Suppressor macrophage treated with lipopolysaccharide for 4 hours (primary cell): ENCODE measurements around the gene XAGE1B.
"Not testable (repeated sequence)": the region's sequence is repeated elsewhere in the genome, so short reads cannot be mapped to it uniquely, and the experiment has no call there.

Experiments used
- DNase-seq: peaks from one replicate; pipeline ENCODE4 v3.0.0-alpha.2; 2020

XAGE1B gene, protein sequence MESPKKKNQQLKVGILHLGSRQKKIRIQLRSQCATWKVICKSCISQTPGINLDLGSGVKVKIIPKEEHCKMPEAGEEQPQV

DNA sequence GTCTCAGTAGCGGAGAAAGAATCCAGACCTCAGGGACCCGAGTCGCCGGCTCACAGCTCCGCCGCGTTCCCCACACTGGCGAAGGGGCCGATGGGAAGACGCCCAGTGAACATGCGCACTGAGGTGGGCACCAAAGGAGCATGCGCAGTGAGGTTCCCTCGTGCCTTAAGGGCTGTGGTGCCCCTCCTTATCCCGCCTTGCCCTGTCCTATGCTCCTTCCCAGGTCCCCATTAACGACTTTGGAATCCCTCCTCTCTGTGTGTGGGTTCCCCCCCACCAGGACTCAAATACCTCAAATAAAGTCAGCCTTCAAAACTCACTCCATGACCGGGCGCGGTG is at the start of gene XAGE1B:
XAGE1B (minus strand) TSS at position 77 of the 339 bp plus-strand sequence. CDS start 1,536 bp downstream, outside the sequence.
- not testable (repeated sequence) for DNase-seq

DNA sequence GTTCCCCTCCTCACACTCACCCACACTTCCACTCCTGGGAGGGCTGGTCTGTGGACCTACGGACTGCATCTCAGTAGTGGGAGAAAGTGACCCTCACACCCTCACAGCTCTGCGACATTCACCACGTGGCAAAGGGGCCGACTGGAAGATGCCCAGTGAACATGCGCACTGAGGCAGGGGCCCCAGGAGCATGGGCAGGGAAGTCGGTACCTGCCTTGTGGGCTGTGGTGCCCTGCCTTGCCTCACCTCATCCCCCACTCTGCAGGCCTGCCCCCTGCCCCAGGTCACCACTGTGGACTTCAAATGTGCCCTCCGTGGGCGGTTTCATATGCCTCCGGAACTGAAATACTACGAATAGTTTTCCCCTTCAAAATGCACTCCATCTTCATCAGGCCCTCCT is 46.2 kb upstream of the XAGE1B start:
- no peak for DNase-seq

DNA sequence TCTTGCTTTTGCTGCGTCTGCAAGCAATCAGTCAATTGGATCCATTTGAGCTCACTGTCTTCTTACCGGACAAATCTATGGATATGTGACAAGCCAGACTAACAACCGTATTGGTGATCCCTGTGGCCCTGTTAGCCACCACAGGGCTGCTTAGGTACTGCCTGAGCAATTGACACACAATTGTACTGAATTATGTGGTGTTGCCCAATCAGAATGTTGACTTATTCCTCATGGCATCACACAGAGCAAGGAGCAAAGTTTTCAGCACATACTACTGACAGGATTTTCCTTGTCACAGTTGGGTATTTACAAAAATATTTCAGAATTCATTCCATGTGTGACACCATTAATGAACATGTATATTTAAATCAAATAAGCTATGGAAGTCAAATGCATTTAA is 41.3 kb upstream of the XAGE1B start:
- DNase-seq: no peak

DNA sequence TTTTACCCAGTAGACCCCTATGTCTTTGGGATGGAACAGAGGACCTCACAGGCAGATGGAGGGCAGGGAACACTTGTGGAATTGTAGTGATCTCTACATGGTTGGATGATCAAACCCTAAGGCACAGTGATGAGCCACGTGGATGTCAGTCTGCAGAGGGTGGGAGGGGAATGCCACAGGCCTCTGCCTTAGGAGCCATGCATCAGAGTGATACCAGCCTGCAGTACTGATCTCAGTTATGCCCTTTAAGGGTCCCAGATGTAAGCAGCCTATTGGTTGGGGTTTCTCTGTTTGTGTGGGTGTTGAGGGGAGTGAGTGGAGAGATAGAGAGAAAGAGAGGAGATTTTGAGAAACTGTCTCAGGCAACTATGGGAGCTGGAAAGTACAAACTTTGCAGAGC is 39.9 kb upstream of the XAGE1B start:
- DNase-seq: no peak

DNA sequence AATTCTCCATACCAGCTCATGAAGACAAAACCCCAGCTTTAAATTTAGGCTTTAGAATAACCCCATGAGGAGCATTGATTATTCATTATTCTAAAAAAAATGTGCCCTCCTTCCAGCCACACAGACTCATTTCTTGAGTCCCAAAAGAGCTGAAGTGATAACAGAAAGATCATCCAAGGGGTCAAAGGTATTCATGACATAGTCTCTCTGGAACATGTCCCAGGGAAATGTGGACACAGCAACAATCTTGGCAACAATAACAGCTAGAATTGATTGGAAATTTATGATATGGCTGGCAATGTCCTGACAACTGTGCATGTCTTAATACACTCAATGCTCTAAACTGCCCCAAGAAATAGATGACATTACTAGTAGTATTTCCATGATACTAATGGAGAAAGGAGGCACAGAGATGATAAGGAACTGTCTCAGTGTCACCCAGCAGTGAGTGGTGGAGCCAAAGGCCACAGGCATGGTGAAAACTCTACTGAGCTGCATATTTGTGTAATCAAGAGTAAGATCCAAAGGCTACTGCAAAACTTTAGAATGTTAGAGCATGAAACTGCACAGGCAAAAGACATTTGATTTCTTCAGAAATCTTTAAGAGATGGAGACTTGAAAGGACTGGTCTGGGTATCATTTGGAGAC is 37.3 kb upstream of the XAGE1B start:
- no peak for DNase-seq

DNA sequence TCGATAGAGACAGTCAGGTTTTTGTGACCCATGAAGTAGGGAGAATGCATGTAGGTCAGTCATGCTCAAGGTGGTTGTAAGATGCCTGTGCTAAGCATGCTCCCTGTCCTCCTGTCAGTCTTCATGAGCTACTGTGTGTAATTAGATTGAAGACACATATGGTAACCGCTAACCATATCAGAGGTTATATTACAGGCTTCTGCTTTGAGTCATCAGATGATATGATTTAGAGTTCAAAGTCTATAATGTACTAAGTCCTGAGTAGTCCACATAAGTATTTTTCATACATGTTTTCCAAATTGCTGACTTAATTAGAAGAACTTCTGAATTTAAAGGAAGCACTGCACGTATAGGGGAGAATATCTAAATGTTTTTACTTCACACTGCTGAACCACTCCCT is 31.9 kb upstream of the XAGE1B start:
- not testable (repeated sequence) for DNase-seq

DNA sequence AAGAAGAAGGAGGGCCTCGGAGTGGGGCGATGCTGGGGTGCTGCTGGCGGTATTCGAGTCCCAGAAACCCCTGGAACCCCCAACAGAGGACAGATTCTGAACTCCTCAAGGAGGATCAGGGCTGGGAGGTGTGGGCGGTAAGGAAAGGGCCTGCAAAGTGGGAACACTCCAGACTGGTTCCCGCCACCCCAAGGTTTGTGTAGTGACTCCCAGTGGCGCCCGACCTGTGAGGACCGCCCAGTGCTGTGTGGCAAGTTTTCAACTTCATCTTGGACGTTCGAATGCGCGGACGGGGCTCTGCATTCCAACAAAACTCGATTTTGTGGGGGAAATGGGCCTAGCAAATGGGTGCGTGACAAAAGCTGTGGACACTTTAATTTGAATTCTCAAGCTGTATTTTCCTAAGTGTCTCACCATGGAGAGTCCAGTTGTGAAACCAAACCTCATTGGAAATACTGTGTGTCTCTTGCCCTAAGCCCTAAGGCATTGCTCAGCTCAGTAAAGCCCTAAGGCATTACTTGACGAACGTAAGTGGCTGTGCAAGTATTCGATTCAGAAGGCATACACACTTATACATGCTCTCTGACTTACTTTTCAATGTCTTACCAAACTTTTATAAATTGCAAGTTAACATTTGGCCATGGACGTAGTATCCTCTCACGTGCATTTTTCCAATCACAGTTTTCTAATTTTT is 27.4 kb upstream of the XAGE1B start:
- DNase-seq: no peak

DNA sequence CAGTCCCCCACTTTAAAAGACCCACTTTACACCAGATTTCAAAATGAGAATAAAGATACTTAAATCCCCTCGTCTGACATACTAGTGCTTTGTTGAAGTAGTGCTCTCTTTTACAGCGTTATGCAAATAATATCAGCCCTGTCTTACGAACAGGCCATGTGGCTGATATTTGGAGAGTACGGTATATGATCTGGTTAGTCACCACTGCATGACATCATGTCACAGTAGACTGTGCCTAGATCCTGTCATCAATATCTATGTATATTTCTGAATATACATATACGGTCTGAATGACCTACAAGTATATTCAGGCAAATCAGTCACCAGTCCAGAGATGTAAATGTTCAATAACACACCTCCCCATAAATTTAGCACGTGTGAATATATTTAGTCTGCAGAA is 25.4 kb upstream of the XAGE1B start:
- DNase-seq: no peak

DNA sequence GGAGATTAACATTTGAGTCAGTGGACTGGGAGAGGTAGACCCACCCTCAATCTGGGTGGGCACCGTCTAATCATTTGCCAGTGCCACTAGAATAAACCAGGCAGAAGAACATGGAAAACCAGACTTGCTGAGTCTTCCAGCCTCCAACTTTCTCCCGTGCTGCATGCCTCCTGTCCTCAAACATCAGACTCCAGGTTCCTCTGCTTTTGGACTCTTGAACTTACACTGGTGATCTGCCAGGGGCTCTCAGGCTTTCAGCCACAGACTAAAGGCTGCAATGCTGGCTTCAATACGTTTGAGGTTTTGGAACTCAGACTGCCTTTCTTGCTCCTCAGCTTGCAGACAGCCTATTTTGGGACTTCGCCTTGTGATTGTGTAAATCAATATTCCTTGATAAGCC is 24.2 kb upstream of the XAGE1B start:
- DNase-seq: not testable (repeated sequence)

DNA sequence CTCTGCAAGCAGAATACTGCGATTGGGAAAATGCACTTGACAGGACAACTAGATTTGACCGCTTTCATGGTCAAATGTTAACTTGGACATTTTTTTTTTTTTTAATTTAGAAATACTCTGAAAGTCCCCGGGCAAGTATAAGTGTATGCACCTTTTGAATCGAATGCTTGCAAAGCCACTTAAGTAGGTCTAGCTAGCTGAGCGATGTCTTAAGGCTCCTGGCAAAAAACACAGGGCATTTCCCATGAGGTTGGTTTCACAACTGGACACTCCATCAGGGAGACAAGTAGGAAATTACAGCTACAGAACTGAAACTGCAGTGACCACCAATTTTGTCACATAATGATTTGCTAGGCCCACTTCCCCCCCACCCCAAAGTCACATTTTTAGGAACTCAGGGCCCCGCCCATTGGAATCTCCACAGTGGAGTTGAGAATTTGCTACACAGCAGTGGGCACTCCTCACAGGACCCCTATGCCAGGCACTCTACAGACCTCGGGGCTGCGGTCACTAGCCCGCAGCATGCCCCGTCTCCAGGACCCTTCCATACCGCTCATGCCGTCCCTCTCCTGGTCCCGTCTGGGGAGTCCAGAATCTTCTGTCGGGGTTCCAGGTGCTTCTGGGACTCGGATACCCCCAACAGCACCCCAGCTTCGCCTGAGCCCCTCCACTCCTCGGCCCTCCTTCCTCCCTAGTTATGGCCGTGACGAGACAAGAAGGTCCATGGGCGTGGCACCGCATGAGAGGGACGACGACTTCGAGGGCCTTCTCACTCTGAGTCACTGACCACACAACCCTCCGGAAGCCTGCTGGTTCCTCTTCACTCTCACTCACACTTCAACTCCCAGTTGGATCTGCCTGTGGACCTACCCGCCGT is 515 bp downstream of the XAGE1B start:
- DNase-seq: not testable (repeated sequence)

DNA sequence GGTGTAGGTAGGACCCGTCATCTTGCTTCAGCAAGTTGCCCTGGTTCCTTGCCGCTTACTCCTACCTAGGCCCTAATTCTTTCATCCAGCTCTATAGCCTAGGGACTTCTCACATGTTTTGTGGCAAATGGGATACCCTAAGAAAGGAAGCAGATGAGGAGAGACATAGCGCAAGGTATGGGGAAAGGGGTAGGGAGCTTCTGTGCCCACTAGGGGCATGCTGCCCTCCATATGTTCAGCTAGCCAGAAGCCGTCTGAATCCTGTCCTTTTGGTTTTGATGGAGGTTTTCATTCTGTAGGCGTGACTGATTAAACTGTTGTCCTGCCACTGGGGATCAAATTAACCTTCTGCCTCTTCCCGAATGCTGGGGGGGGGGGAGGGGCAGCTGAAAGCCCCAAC is 5.7 kb downstream of the XAGE1B start:
- DNase-seq: not testable (repeated sequence)

DNA sequence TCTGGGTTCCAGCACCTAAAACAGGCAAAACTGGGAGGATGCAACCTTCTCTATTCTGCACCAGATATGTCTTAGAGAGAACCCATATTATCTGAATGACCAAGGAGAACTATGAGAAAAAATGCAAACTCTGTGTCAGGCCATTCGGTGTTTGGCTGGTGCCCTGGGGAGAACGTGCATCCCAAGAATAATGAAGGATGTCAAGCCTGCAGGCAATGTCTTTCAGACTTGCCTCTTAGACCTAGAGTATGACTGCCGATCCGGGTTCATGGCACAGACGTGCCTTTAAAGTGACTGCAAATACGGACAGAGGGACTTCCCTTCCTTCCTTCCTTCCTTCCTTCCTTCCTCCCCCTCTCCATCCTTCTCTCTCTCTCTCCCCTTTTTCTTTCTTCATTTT is 6.9 kb downstream of the XAGE1B start:
- DNase-seq: no peak

DNA sequence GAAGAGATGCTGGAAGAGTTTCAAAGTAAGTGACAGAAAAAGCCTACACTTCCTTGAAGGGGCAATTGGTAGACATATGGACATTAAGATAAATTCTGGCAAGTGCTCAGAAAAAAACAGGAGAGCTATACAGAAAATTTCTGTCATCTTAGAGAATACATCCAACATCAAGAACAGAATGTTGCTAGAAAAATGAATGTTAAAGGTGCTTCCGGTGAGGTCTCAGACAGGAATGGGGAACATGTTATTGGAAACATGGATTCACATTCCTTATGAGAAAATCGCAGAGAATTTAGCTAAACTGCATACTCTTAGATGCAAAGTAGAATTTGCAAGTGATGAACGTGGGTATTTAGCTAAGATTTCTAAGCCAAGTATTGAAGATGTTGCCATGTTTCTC is 9.5 kb downstream of the XAGE1B start:
- no peak for DNase-seq

DNA sequence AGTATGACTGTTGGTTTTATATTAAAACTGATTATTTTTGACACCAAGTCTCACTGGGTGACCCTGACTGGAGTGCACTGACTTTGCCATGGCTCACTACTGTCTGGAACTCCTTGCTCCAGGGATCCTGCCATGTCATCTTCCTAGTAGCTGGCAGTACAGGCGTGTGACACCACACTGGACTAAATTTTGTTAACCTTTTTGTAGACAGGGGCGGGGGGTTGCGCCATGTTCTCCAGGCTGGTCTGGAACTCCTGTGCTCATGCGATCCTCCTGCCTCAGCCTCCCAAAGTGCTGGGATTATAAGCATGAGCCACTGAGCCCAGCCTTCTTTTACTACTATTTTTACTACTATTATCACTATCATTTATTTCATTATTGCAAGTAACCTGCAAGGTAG is 12.3 kb downstream of the XAGE1B start:
- no peak for DNase-seq

DNA sequence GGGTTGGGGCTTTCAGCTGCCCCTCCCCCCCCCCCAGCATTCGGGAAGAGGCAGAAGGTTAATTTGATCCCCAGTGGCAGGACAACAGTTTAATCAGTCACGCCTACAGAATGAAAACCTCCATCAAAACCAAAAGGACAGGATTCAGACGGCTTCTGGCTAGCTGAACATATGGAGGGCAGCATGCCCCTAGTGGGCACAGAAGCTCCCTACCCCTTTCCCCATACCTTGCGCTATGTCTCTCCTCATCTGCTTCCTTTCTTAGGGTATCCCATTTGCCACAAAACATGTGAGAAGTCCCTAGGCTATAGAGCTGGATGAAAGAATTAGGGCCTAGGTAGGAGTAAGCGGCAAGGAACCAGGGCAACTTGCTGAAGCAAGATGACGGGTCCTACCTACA is 15.5 kb downstream of the XAGE1B start:
- DNase-seq: not testable (repeated sequence)

DNA sequence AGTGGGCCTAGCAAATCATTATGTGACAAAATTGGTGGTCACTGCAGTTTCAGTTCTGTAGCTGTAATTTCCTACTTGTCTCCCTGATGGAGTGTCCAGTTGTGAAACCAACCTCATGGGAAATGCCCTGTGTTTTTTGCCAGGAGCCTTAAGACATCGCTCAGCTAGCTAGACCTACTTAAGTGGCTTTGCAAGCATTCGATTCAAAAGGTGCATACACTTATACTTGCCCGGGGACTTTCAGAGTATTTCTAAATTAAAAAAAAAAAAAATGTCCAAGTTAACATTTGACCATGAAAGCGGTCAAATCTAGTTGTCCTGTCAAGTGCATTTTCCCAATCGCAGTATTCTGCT is 20.5 kb downstream of the XAGE1B start:
- not testable (repeated sequence) for DNase-seq

DNA sequence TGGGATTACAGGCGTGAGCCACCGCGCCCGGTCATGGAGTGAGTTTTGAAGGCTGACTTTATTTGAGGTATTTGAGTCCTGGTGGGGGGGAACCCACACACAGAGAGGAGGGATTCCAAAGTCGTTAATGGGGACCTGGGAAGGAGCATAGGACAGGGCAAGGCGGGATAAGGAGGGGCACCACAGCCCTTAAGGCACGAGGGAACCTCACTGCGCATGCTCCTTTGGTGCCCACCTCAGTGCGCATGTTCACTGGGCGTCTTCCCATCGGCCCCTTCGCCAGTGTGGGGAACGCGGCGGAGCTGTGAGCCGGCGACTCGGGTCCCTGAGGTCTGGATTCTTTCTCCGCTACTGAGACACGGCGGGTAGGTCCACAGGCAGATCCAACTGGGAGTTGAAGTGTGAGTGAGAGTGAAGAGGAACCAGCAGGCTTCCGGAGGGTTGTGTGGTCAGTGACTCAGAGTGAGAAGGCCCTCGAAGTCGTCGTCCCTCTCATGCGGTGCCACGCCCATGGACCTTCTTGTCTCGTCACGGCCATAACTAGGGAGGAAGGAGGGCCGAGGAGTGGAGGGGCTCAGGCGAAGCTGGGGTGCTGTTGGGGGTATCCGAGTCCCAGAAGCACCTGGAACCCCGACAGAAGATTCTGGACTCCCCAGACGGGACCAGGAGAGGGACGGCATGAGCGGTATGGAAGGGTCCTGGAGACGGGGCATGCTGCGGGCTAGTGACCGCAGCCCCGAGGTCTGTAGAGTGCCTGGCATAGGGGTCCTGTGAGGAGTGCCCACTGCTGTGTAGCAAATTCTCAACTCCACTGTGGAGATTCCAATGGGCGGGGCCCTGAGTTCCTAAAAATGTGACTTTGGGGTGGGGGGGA is 21.1 kb downstream of the XAGE1B start, which contains the start of gene XAGE1A:
XAGE1A (plus strand) TSS at position 264 of the 874 bp plus-strand sequence. CDS start 1,554 bp downstream, outside the sequence.
- not testable (repeated sequence) for DNase-seq

DNA sequence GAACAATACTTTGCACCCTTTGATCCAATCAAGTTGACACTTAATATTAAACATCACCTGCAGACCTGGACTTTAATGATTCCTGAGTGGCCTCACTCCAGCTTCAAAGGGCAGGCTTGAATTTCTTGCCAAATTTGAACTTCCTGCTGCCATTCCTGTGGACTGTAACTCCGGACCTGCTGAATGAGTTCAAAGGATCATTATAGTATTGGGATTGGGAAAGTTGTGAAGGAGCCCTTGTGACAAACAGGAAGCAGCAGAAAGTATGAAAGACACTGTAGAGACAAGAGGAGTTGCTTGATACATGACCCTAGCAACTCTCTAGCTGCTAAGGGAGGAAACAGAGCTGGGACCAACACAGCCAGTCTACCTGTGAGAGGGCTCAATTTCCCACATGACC is 45.6 kb downstream of the XAGE1B start:
- not testable (repeated sequence) for DNase-seq
